ENCODE results near the gene EPN2.
A peak's percentile ranks its signal among the peaks of the same experiment; 100 is the strongest.
"Not testable (repeated sequence)": the region's sequence is repeated elsewhere in the genome, so short reads cannot be mapped to it uniquely, and the experiment has no call there.

EPN2 gene

DNA sequence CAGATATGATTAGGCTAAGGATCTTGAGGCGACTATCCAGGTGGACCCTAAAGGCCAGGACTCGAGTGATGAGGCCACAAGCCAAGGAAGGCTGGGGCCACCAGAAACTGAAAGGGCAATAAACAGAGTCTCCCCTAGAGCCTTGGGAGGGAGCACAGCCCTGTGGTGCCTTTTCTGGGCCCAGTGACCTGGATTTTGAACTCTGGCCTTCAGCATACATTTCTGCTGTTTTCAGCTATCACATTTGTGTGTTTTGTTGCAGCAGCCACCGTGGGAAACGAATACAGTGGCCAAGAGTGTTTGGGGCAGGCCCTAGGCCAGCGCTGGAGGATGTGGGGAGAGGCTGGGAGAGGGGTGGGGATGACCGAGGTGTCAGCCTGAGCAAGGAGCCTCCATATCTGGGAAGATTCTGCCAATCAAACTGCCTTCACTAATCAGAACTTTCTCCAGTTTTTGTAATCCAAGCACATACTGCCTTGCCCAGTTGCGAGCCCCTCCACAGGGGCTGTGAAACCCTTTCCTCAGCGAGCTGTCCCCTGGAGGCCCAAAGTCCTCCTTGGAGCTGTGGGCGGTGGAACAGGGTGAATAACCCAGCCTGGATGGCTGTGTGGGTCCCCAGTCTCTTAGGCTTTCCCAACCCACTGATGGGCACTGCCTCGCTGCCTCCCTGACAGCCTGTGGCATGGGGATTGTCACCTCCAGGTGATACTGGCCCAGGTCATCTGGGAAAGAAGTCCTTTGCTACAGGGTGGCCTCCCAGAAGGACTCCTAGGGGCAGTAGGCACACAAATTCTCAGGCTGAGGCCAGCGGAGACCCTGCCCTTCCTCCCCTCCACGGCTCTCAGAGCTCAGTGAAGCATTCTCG is 108.6 kb downstream of the EPN2 start:
- no peak for DNase-seq (ENCODE audit: low read depth in 3 of 3)

DNA sequence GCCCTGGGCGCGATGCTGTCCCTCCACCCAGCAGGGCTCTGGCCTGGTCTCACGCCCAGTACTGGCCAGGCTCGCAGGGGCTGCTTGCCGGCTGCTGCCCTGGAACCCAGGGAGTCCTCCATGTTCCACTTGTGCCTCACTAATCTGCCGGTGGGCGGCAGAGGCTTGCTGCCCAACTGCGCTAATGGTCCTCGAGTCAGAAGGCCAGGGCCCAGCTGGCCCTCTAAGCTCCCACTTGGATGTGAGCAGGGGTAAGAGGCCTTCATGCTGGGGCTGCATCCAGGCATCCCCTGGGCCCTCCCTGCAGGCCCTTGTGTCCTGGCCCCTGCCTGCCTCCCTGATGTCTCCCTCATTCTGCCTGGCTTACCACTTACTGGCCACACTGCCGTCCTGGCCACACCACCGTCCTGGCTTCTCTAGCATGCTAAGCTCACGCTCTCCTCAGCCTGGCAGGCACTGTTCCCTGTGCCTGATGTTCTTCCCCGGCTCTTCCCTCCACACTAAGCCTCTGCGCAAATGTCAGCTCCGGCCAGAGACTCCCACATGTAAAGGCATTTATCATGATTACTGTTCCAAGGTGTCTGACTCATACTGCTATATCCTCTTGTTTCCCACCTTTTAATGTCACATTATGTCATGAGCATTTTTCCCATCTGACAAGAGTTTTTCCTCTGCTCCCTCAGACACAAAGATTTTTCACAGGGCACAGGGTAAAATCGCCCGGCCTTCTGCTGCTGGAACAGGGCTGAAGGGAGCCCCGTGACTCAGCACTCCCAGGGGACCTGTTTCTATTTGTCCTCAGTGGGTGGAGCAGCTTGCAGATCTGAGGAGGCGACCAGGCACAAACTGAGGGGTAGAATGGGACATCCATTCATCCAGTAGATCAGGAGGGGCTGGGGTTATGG is 109.4 kb downstream of the EPN2 start:
- DNase-seq (ENCODE audit: low read depth in 3 of 3), result no peak

DNA sequence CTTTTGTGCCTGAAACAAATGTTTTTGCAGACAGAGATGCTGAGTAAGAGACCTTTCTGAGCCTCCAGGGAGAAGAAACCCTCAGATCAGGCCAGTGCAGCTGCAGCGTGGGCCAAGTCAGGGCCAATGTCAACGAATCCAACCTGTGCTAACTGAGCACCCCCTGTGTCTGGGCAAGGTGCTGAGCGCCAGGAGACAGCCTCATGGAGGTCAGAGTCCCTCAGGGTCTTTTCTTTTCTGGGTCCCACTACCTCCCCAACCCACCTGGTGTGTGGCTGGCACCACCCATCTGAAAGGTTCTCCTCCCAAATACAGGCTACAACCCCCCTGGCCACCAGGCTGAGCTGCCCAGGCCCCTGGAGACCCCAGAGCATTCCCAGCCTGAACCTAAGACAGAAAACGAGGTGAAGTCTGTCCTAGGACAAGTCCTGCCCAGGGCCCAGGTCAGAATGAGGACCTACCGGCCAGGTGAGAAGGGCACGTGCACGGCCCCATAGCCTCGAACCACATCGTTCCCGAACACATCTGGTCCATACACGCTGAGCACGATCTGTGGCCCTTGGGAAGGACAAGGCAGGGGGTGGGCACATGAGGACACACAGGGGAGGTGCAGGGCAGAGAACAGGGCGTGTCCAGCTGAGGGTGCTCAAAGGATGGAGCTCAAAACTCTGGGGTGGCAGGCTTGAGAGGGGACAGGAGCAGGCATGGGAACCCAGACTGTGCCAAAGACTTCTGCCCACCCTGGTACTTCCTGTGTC is 110.3 kb downstream of the EPN2 start:
- DNase-seq (ENCODE audit: low read depth in 3 of 3), result no peak

DNA sequence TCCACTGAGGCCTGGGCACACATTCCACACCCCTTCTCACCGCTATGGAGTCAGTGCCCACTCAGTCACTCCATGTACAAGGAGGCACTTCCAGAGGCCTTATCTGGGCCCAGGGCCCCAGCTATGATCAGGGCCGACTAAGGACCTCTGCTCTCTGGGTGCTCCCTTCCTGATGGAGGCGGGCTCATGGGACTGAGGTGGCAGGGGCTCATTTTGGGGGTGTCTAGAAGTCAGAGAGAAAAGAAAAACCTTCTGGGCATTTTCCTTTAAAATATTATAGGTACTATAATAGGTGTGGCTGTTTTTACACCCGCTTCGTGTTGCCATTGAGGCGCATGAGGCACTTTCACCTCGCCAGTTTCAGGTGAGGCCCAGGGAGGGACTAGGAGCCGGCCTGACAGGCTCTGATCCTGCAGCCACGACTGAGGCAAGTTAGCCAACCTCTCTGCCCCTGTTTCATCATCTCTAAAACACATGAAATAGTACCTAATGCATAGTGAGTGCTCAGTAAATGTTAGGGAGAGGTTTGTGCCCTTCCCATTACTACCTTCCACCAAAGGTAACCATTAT is 111.0 kb downstream of the EPN2 start:
- DNase-seq (ENCODE audit: low read depth in 3 of 3), result no peak

DNA sequence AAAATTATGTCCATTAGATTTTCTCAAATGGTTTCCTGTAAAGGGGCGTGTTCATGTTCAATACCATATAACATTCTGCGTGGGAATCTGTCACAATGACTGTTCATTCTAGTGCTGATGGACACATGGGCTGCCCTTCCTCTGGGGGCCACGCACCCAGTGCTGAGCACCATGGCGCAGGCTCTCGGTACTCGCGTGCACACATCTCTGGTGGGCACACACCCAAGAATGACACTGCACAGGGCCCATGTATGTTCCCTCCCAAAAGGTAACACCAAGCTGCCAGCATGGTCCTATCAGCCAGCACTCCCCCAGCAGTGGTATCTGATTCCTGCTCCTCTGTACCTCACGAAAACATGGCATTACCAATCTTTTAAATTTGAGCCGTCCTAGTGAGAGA is 111.6 kb downstream of the EPN2 start:
- no peak for DNase-seq (ENCODE audit: low read depth in 3 of 3)

DNA sequence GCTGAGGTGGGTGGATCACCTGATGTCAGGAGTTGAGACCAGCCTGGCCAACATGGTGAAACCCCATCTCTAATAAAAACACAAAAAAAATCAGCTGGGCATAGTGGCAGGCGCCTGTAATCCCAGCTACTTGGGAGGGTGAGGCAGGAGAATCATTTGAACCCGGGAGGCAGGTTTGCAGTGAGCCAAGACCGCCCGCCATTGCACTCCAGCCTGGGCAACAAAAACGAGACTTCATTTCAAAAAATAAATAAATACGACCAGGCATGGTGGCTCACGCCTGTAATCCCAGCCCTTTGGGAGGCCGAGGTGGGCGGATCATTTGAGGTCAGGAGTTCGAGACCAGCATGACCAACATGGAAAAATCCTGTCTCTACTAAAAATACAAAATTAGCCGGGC is 116.2 kb downstream of the EPN2 start:
- not testable (repeated sequence) for DNase-seq (ENCODE audit: low read depth in 3 of 3)

DNA sequence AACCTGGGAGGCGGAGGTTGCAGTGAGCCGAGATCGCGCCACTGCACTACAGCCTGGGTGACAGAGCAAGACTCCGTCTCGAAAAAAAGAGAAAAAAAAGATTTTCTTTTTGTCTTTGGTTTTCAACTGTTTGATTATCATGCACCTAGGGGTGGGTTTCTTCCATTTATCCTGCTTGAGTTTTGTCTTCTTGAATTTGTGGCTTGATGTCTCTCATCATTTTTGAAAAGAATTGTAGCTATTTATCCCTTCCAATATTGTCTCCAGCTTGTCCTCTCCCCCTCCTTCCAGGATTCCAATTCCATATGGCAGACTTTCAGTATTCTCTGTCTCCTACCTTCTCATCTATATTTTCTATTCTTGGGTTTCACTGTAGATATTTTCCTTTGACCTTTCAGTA is 117.6 kb downstream of the EPN2 start:
- DNase-seq (ENCODE audit: low read depth in 3 of 3), result no peak

- no peak for DNase-seq (ENCODE audit: low read depth in 3 of 3)
Observed at GRCh38 chr17:19357351-19357750, 120.2 kb downstream of the EPN2 start.

DNA sequence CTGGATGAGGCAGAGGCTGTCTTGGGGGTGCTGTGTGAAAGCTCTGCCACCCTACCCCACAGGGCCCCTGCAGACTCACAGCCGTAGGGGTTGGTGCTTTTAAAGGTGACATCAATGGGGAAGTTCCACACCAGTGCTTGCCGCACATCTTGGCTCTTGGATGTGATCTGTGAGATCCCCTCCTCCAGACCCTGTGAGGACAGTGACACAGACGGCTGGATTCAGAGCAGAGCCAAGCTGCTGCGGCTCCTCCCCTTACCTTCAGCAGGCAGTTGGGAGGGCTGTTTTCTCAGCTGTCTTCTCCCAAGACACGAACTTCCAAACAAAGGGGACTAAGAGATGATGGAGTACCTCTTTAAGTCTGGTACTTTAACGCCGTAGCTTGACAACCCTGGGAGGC is 120.6 kb downstream of the EPN2 start:
- no peak for DNase-seq (ENCODE audit: low read depth in 3 of 3)

DNA sequence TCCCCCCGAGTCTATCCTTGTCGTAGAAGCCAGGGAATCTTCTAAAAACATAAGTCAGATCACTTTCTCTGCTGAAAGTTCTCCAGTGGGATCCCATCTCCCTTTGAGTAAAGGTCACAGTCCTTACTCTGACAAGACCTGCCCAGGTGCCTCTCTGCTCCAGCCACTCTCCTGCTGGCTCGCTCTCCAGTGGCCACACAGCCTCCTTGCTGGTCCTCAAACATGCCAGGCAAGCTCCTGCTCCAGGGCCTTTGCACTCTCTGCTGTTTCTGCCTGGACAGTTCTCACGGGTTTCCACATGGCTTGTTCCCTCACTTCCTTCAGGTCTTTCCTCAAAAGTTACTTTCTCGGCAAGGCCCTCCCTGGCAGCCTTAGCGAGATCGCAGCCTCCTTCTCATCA is 122.0 kb downstream of the EPN2 start:
- no peak for DNase-seq (ENCODE audit: low read depth in 3 of 3)

- no peak for DNase-seq (ENCODE audit: low read depth in 3 of 3)
Observed at GRCh38 chr17:19359856-19360255, 122.7 kb downstream of the EPN2 start.

GRCh38 chr17:19360772-19361171 is 123.6 kb downstream of the EPN2 start:
- DNase-seq (ENCODE audit: low read depth in 3 of 3), result no peak

GRCh38 chr17:19361326-19361725 is 124.2 kb downstream of the EPN2 start:
- DNase-seq (ENCODE audit: low read depth in 3 of 3), result no peak

DNA sequence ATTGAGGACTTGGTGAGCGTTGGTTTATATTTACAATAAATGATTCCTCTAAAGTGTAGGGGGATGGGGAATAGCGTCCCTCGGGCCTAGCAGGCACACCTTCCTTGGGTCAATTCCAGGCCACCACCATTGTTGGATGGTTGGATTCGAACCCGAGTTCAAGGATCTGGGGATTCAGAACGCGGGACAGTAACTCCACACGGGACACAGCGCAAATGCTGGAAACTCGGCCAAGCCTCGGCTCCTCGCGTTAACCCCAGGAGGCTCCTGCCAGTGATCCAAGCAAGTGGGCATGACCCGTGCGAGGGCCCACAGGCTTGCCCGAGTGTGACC is 124.7 kb downstream of the EPN2 start:
- no peak for DNase-seq (ENCODE audit: low read depth in 3 of 3)

DNA sequence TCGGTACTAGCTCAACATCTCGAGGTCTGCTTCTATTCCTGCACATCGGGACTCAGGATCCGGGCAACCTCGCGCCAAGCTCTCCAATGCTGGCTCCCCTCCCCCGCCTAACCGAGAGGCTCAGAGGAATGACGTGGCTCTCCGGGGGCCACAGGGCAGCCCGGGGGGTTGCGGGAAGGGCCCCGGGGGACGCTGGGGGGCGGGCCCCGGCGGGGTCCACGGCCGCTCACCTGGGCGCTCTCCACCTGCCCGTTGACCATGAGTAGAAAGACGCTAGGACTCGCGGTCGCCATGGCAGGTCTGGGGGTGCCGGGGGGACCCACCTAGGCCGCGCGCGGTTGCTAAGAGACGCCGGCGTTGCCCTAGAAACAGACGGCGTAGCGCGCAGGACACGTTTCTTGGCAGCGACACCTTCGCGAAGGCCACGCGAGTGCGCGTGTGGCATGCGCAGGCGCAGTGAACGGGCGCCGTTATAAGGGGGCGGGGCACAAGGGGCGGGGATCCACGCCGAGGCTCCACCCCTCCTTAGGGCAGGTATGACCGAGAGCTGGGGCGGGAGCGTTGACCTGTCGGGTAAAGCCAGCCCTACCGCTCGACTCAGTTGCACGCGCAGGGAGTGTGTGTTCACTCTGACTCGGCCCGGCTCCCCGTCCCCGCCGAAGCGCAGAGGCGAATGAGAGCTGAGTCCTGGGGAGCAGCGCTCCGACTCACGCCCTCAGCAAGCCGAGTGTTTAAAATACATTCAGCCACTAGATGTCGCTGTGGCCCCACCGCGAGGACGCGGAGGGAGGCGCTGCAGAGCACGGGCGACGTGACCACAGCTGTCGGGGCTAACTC is 125.3 kb downstream of the EPN2 start, which contains the start of gene B9D1:
B9D1 (minus strand) TSS at position 447 of the 837 bp plus-strand sequence; CDS start at position 293, 154 bp downstream.
- peak; percentile 92 to 93 (median 93) for DNase-seq (ENCODE audit: low read depth in 3 of 3)

GRCh38 chr17:19363114-19363438 is 125.9 kb downstream of the EPN2 start:
- no peak for DNase-seq (ENCODE audit: low read depth in 3 of 3)

DNA sequence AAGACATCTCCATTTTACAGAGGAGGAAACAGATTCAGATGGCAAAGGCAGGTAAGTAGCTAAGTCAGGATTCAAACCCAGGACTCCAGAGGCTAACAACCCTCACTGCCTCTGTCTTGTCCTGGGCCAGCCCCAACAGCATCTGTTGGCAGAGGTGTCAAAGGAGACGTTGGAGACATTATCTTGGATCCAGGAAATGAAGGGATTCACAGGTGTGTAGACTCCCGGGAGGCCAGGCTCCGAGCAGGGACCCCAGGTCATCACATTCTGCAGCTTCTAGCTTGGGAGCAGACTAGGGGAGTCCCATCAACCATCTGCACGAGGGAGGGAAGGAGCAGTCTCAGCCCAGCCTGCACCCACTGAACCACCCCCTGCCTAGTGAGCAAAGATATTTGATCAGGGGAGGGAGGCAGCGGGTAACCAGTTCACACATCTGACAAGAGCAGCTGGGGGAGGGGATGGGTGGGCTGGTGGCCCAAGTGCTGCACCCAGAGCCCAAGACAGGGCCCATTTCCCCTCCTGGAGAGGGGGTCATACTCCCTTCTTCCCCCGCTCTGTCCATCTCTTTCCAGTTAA is 126.4 kb downstream of the EPN2 start:
- DNase-seq (ENCODE audit: low read depth in 3 of 3), result no peak

DNA sequence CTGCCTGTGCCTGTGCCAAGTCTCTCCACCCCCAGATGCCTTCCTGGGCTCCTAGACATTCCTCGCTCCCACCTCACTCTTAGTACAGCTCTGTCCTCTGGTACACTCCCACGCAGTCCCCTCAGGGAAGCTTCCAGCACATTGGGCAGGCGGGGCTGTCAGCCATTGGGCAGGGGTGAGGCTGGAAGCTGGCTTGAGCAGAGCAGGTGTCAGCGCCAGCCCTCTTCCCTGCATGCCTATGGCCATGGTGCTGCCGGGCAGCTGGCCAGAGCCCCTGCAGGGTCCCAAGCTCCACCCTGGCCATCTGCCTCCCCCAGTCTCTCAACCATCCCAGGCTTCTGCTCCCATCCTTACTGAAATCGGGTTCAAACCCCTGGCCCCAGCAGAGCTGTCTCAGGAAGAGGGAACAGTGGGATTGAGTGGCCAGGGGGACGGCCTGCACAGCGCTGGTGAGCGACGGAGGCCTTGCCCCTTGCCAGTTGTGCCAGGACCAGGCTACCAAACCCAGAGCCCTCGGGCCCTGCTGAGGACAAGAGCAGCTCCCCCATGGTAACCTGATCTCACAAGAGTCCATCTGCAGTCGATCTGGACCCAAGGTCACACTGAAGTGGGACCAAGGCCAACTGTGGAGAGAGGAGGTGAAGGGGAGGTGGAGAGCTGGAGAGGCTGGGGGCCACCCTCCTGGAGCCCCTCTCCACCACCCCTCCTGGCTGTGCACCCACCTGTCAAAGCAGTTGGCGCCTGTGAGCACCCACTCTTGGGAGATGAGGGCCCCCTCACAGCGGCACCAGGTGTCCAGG is 127.7 kb downstream of the EPN2 start:
- no peak for DNase-seq (ENCODE audit: low read depth in 3 of 3)

DNA sequence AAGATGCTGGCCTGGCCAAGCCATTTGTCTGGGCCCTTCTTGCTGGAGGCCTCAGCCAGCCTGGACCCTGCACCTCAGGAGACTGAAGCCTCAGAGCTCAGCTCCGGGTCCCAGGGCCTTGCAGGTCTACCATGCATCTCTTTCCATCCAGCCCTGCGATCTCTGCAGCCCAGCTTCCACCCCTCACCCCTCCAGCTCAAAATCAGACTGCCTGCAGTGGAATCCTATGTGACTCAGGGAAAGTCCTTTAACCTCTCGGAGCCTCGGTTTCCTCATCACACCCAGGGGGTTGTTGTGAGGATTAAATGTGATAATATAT is 128.3 kb downstream of the EPN2 start:
- DNase-seq (ENCODE audit: low read depth in 3 of 3), result no peak
